NT2/D1 (cell line): ENCODE results near the gene TANC1.

ENCODE experiments used
- SUZ12 ChIP-seq: IDR thresholded peaks from 2 replicates; pipeline ENCODE4 v1.6.1; 2011; ENCODE audit not compliant: insufficient read length, insufficient read depth; ENCODE audit errors: extremely low read depth
- YY1 ChIP-seq: IDR thresholded peaks from 2 replicates; pipeline ENCODE4 v1.6.1; 2011; ENCODE audit not compliant: insufficient read length, insufficient read depth
- ZNF274 ChIP-seq: IDR thresholded peaks from 2 replicates; pipeline ENCODE4 v1.6.1; 2011; ENCODE audit warnings: mild to moderate bottlenecking, low read depth, low read length

DNA sequence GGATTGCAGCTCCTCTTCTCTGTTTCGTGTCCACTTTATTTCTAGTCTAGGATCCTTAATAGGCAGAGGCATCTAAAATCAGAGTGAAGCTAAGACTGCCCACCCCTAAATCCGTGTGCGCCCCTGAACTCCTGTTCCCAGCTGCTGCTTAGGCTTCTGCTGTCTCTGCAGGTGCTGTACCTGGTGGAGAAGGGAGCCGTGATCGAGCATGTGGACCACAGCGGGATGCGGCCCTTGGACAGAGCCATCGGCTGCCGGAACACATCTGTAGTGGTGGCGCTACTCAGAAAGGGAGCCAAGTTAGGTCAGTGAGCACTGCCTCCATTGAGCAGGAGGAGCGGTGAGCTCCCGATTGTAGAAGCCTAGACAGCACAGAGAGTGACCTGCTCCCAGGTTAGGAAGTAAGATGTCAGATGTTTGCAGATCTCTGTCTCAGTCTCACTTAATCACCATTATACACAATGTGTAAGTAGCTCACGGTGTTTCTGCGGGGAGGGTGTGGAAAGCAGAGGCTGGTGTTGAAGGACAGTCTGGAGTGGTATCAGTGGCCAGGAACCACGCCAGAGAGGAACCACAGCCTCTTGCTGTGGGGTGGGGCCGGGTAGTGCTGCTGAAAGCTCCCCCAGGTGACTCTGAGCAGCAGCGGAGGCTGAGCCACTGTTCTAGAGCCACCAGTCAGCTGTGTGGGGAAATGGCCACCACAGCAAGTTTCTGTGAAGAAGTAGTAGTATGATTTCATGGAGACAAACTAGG is 255.8 kb downstream of the TANC1 start:
- TF ChIP-seq YY1 (no peak), ZNF274 (no peak), SUZ12 (no peak)
